AG04449 (cell line): ENCODE measurements around the gene FHIT.

Source experiments
- CTCF ChIA-PET: fragments of 350-600 bp; formaldehyde crosslinking; extraction: SDS; loops from one replicate; lab custom pipeline; 2021; ENCODE audit warnings: antibody characterized with exemption; lab: Yijun Ruan, JAX
- POLR2A ChIA-PET: fragments of 400-600, 350-600 bp; formaldehyde crosslinking; extraction: SDS; loops from one replicate; lab custom pipeline; 2020; ENCODE audit warnings: antibody characterized with exemption, inconsistent platforms; lab: Yijun Ruan, JAX
- DNase-seq: peaks from one replicate; pipeline ENCODE4 v3.0.0-alpha.2; 2010; ENCODE audit warnings: low read depth, low spot score
- H3K4me3 ChIP-seq: 2 replicates; pipeline ENCODE4 v1.5.1; 2011; ENCODE audit warnings: low read depth, mild to moderate bottlenecking, control low read depth, low read length
- CTCF ChIP-seq: IDR thresholded peaks from one replicate; pipeline ENCODE4 v1.5.1; 2011; ENCODE audit warnings: mild to moderate bottlenecking, moderate library complexity, low read length, control low read depth, inconsistent platforms; ENCODE audit not compliant: insufficient read depth; ENCODE audit errors: missing control alignments

The FHIT gene

DNA sequence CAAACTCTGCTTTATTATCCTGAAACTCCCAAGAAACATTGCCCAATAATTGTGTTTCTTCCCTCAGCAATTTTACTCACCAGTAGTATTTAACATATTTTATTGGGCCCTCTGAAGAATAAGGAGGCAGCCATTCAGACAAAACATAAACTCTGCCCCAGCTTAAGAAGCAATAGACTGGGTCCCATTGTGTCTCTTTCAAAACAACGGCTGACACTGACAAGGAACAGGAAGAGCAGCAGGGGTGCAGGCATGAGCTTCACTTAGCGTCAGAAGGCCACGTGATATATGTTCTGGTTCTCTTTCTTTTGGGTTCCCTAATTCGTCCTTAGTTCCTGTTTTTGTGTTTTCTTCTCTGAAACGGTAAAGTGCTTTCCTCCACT, 242.3 kb downstream of the FHIT start:
- no peak overlapping the region for H3K4me3 ChIP-seq
- TF ChIP-seq CTCF = no peak
- DNase-seq = no peak
- ChIA-PET POLR2A (no interaction called here), CTCF (no interaction called here)

- no peak overlapping the region for H3K4me3 ChIP-seq
- no peak for DNase-seq
- ChIA-PET POLR2A (no interaction called here), CTCF (no interaction called here)
- no peak for TF ChIP-seq CTCF
Observed at GRCh38 chr3:61008153-61008997, 242.9 kb downstream of the FHIT start.

DNA sequence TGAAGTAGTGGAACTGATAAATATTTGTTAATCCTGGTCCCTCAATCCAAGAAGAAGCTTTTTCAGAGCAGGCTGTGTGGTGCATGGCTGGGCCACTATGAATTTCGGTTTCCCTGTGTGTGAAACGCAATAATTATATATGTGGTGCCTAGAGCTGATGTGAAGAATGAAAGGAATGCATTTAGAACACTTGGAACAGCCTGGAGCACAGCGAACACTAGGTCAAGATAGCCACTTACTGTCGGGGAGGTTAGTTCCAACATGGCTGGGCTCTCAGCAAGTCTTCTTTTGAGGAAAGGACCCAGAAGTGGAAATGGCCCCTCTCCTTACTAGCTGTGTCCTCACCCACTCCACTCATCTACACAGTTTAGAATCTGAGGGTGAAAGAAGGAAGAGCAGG, 245.7 kb downstream of the FHIT start:
- TF ChIP-seq CTCF = no peak
- no peak for DNase-seq
- no peak overlapping the region for H3K4me3 ChIP-seq
- ChIA-PET CTCF (interaction anchor here (0.6 kb wide), 1 partner anchor 573 kb away, joined by 4 read pairs; no protein-coding TSS in a partner anchor), POLR2A (no interaction called here)

DNA sequence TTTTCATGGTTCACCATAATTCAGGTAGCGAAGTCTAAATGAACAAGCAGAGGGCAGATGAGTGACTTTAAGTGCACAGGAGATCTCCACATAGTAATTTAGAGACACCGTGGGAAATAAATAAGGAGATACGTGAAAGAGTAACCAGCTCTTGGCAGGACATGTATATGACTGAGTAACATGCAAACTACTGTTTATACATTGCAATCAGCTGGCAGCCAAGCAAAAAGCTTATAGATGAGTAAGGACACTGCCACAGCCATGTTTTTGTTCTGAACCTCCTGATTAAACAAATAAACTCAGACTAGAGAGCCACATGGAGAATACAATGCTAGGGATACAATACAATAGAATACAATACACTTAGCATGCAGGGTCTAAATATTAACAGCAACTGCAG, 252.4 kb downstream of the FHIT start:
- no peak overlapping the region for H3K4me3 ChIP-seq
- ChIA-PET POLR2A (no interaction called here), CTCF (no interaction called here)
- no peak for DNase-seq
- no peak for TF ChIP-seq CTCF

GRCh38 chr3:60992395-60992794, 258.9 kb downstream of the FHIT start:
- ChIA-PET POLR2A (no interaction called here), CTCF (no interaction called here)
- no peak for DNase-seq
- H3K4me3 ChIP-seq = no peak overlapping the region
- no peak for TF ChIP-seq CTCF

DNA sequence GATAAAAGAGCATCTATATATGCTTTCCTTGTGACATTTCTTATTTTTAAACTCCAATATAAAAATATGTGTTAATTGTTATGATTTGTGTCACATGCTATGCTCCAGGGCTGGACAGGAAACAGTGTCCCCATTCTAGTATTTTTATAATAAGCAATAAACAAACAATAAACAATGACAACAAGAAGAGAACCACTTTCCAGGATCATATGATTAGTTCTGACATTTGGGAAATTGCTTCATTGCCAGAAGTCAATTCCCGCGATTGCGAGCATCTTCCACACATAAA, 260.9 kb downstream of the FHIT start:
- no peak for DNase-seq
- POLR2A ChIA-PET = no interaction called here
- CTCF ChIA-PET = no interaction called here
- H3K4me3 ChIP-seq = no peak overlapping the region
- no peak for TF ChIP-seq CTCF
